WTC11 (cell line): ENCODE data around the gene MAMSTR. TPM values are rescaled to one million over a fixed set of nuclear protein-coding genes. Genes with fewer than 3 reads are reported as not detected.

Experiments used
- ATAC-seq: fragments of 200-7000 bp; cut with Tn5 transposase; 2 replicates; pipeline ENCODE4 v1.10.0; 2021; ENCODE audit warnings: mild to moderate bottlenecking, moderate library complexity
- CTCF ChIA-PET: fragments of 300-600 bp; sonication (Branson Sonifier 250); formaldehyde crosslinking; loops from one replicate; lab custom pipeline; 2021; ENCODE audit warnings: antibody characterized with exemption; lab: Charles Lee
- POLR2A ChIA-PET: fragments of 350-600 bp; sonication (Branson Sonifier 250); formaldehyde crosslinking; loops from one replicate; lab custom pipeline; 2021; ENCODE audit warnings: antibody characterized with exemption; lab: Charles Lee
- DNase-seq: peaks from one replicate; pipeline ENCODE4 v3.0.0; 2021; ENCODE audit warnings: low spot score
- H3K27ac Mint-ChIP-seq: 2 replicates; pipeline ENCODE4 v1.8.0; 2021; ENCODE audit warnings: mixed read lengths
- H3K27me3 Mint-ChIP-seq: 2 replicates; pipeline ENCODE4 v1.8.0; 2021; ENCODE audit warnings: low read depth, mild to moderate bottlenecking, moderate library complexity, mixed read lengths
- H3K36me3 Mint-ChIP-seq: 2 replicates; pipeline ENCODE4 v1.8.0; 2021; ENCODE audit warnings: mixed read lengths
- H3K4me1 Mint-ChIP-seq: 2 replicates; pipeline ENCODE4 v1.8.0; 2022; ENCODE audit warnings: mixed read lengths
- H3K4me3 Mint-ChIP-seq: 2 replicates; pipeline ENCODE4 v1.8.0; 2021; ENCODE audit warnings: mild to moderate bottlenecking, moderate library complexity, mixed read lengths
- H3K9me3 Mint-ChIP-seq: 2 replicates; pipeline ENCODE4 v1.8.0; 2021; ENCODE audit warnings: mixed read lengths
- AFF4 ChIP-seq: sonication (generic); formaldehyde crosslinking; IDR thresholded peaks from 2 replicates; pipeline ENCODE4 v1.8.1; 2023; ENCODE audit warnings: mild to moderate bottlenecking, missing genetic modification reagents, borderline replicate concordance
- E2F1 ChIP-seq: sonication (generic); formaldehyde crosslinking; IDR thresholded peaks from 2 replicates; pipeline ENCODE4 v1.8.0; 2022; ENCODE audit warnings: mild to moderate bottlenecking, missing genetic modification reagents
- ESRRA ChIP-seq: sonication (generic); formaldehyde crosslinking; IDR thresholded peaks from 2 replicates; pipeline ENCODE4 v1.8.1; 2022; ENCODE audit warnings: mild to moderate bottlenecking, missing genetic modification reagents, borderline replicate concordance
- FOXK1 ChIP-seq: sonication (generic); formaldehyde crosslinking; IDR thresholded peaks from 2 replicates; pipeline ENCODE4 v1.8.0; 2022; ENCODE audit warnings: mild to moderate bottlenecking, moderate library complexity, missing genetic modification reagents
- GRHL2 ChIP-seq: fragments of 250-450 bp; sonication (Bioruptor Pico); IDR thresholded peaks from 2 replicates; pipeline ENCODE4 v1.8.0; 2022; ENCODE audit warnings: mild to moderate bottlenecking, moderate library complexity; ENCODE audit not compliant: insufficient replicate concordance, severe bottlenecking
- IRF1 ChIP-seq: sonication (generic); formaldehyde crosslinking; IDR thresholded peaks from 2 replicates; pipeline ENCODE4 v1.8.0; 2023; ENCODE audit warnings: missing genetic modification reagents
- JAZF1 ChIP-seq: fragments of 250-450 bp; sonication (Bioruptor Pico); IDR thresholded peaks from 2 replicates; pipeline ENCODE4 v1.9.0; 2021; ENCODE audit warnings: moderate library complexity, mild to moderate bottlenecking, inconsistent platforms
- MLX ChIP-seq: sonication (generic); formaldehyde crosslinking; IDR thresholded peaks from 2 replicates; pipeline ENCODE4 v1.8.1; 2023; ENCODE audit warnings: mild to moderate bottlenecking, missing genetic modification reagents, moderate library complexity
- NFATC4 ChIP-seq: fragments of 250-450 bp; sonication (Bioruptor Pico); IDR thresholded peaks from 2 replicates; pipeline ENCODE4 v1.9.0; 2021; ENCODE audit warnings: mild to moderate bottlenecking
- SMAD4 ChIP-seq: sonication (generic); formaldehyde crosslinking; IDR thresholded peaks from 2 replicates; pipeline ENCODE4 v1.8.0; 2022; ENCODE audit warnings: mild to moderate bottlenecking, missing genetic modification reagents
- ZBTB21 ChIP-seq: sonication (generic); formaldehyde crosslinking; IDR thresholded peaks from 2 replicates; pipeline ENCODE4 v1.8.1; 2023; ENCODE audit warnings: mild to moderate bottlenecking, missing genetic modification reagents, borderline replicate concordance
- ZNF281 ChIP-seq: sonication (generic); formaldehyde crosslinking; IDR thresholded peaks from 2 replicates; pipeline ENCODE4 v1.8.0; 2023; ENCODE audit warnings: mild to moderate bottlenecking, missing genetic modification reagents
- ZNF423 ChIP-seq: fragments of 250-450 bp; sonication (Bioruptor Pico); IDR thresholded peaks from 2 replicates; pipeline ENCODE4 v2.1.2; 2022; ENCODE audit warnings: mild to moderate bottlenecking, moderate library complexity
- ZNF671 ChIP-seq: fragments of 250-450 bp; sonication (Bioruptor Pico); IDR thresholded peaks from 2 replicates; pipeline ENCODE4 v1.8.0; 2021; ENCODE audit warnings: mild to moderate bottlenecking
- ZSCAN18 ChIP-seq: fragments of 250-450 bp; sonication (Bioruptor Pico); IDR thresholded peaks from 2 replicates; pipeline ENCODE4 v2.1.2; 2022; ENCODE audit warnings: mild to moderate bottlenecking, moderate library complexity
- total RNA-seq: library from RNA; stranded (reverse); gene quantifications from 3 replicates; pipeline ENCODE4 v1.2.3, GENCODE V29; 2021

The MAMSTR gene
- total RNA-seq, 1 experiment from 2014 or later, result 1.4 TPM

- no peak for TF ChIP-seq AFF4 (CRISPR knock-in tag)
- TF ChIP-seq NFATC4 (CRISPR knock-in tag), result no peak
- no peak for TF ChIP-seq E2F1 (CRISPR knock-in tag)
- TF ChIP-seq JAZF1, result no peak
- TF ChIP-seq SMAD4 (CRISPR knock-in tag), result no peak
Observed at GRCh38 chr19:48668761-48669160, 50.8 kb downstream of the MAMSTR start (continued).

GRCh38 chr19:48668332-48668731 lies 51.2 kb downstream of the MAMSTR start:
- ChIA-PET POLR2A (no interaction called here), CTCF (no interaction called here)
- peaks cover 2% of the 10 kb centered on the region; the same call in 1 of the 2 replicates for H3K27me3 Mint-ChIP-seq
- H3K4me3 Mint-ChIP-seq, result no peak overlapping the region
- H3K36me3 Mint-ChIP-seq, result no peaks in the 10 kb centered on the region
- H3K4me1 Mint-ChIP-seq, result peaks cover 1% of the 10 kb centered on the region
- no peak overlapping the region for H3K27ac Mint-ChIP-seq
- no peak for TF ChIP-seq ZNF281 (CRISPR knock-in tag)
- TF ChIP-seq ZSCAN18 (CRISPR knock-in tag), result no peak
- TF ChIP-seq IRF1 (CRISPR knock-in tag), result no peak
- TF ChIP-seq MLX (CRISPR knock-in tag), result no peak
- TF ChIP-seq ESRRA, result no peak
- no peak for TF ChIP-seq ZNF423
- TF ChIP-seq ZNF671, result no peak
- TF ChIP-seq FOXK1 (CRISPR knock-in tag), result no peak
- TF ChIP-seq GRHL2 (CRISPR knock-in tag), result no peak
- no peak for TF ChIP-seq ZBTB21 (CRISPR knock-in tag)
- TF ChIP-seq, all 79 proteins: peak for 0
- ATAC-seq (no peak), DNase-seq (no peak)
- H3K9me3 Mint-ChIP-seq, result peaks cover 10% of the 10 kb centered on the region
